Measurements from ENCODE around the gene STK25.

GRCh38 chr2:241482126-241482955, 26.0 kb downstream of the STK25 start:
- TF ChIP-seq CTCF (optimal IDR thresholded peaks at IDR 0.05 in 1 of 3, IDR thresholded peaks at IDR 0.05 in 1 of 3, conservative IDR thresholded peaks at IDR 0.05 in 1 of 3; ENCODE audit: extremely low read depth in 1 of 3, insufficient read depth in 2 of 3, low read length in 3 of 3) (no peak), EZH2 (IDR thresholded peaks at IDR 0.05; ENCODE audit: low read length) (no peak)

All from keratinocyte (primary cell).